K562 (cell line): ENCODE data around the gene STARD13. TPM values are rescaled to one million over a fixed set of nuclear protein-coding genes. Genes with fewer than 3 reads are reported as not detected.

Source experiments
- ATAC-seq: fragments of 200-7000 bp; cut with Tn5 transposase; 3 replicates; pipeline ENCODE4 v1.9.1; 2020; ENCODE audit warnings: moderate library complexity
- BruUV-seq: library from RNA; stranded (reverse); fragments of 400-500 nt; replicated peaks from 2 replicates; lab custom pipeline; 2021; lab: Mats Ljungman, UMichigan
- CTCF ChIA-PET: fragments of 300-600 bp; formaldehyde crosslinking; extraction: SDS; loops from one replicate; lab custom pipeline; 2021; ENCODE audit warnings: low intra/inter-chr PET ratio; lab: Yijun Ruan, JAX
- POLR2A ChIA-PET: fragments of 300-600, 350-650 bp; sonication (Branson Sonifier 250); formaldehyde crosslinking; extraction: SDS; loops from one replicate; lab custom pipeline; 2021; ENCODE audit warnings: antibody characterized with exemption, inconsistent platforms; lab: Yijun Ruan, JAX
- DNase-seq, 4 experiments: peaks; one replicate each; pipeline versions ENCODE4 v3.0.0 to v3.0.0-alpha.2; 2011 to 2018; ENCODE audit warnings: low spot score in 3 of 4, mixed read lengths in 3 of 4; ENCODE audit errors: extremely low read depth in 1 of 4
- FAIRE-seq: peaks from 2 replicates; lab custom pipeline; 2011; peaks lifted over from hg19 to GRCh38; lab: Jason Lieb, UNC
- H2AFZ ChIP-seq: 2 replicates; pipeline ENCODE4 v1.6.0; 2011; ENCODE audit warnings: low read depth, low read length, control low read depth, inconsistent platforms
- H3K27ac ChIP-seq: fragments of 200-600 bp; 3 replicates; pipeline ENCODE4 v1.8.0; 2011; ENCODE audit warnings: low read depth, mild to moderate bottlenecking, control low read depth, inconsistent platforms, low read length, moderate library complexity, mixed read lengths; ENCODE audit errors: extremely low read depth
- H3K27me3 ChIP-seq, 2 experiments: fragments of 300-600 bp in 1 of 2; 2 replicates in 1 of 2; 3 replicates in 1 of 2; pipeline versions ENCODE4 v1.6.0 to v1.8.0; 2011; ENCODE audit warnings: inconsistent platforms in 2 of 2, low read length in 2 of 2, mild to moderate bottlenecking in 1 of 2, mixed read lengths in 1 of 2, moderate library complexity in 1 of 2; ENCODE audit not compliant: control insufficient read depth in 2 of 2, insufficient read depth in 2 of 2
- H3K36me3 ChIP-seq: fragments of 300-600 bp; 3 replicates; pipeline ENCODE4 v1.8.0; 2011; ENCODE audit warnings: mild to moderate bottlenecking, low read length, inconsistent platforms; ENCODE audit not compliant: control insufficient read depth, insufficient read depth
- H3K4me1 ChIP-seq, 2 experiments: fragments of 200-600 bp in 1 of 2; replicated peaks in 1 of 2; 2 replicates in 1 of 2; 3 replicates in 1 of 2; pipeline versions ENCODE4 v1.5.1 to v1.8.0; 2011; ENCODE audit warnings: inconsistent platforms in 2 of 2, low read length in 2 of 2, mild to moderate bottlenecking in 1 of 2, mixed read lengths in 1 of 2, moderate library complexity in 1 of 2; ENCODE audit not compliant: control insufficient read depth in 2 of 2, insufficient read depth in 2 of 2
- H3K4me2 ChIP-seq: 2 replicates; pipeline ENCODE4 v1.6.1; 2011; ENCODE audit warnings: low read length, control low read depth, inconsistent platforms, mixed read lengths; ENCODE audit not compliant: insufficient read depth
- H3K4me3 ChIP-seq: fragments of 200-600 bp; sonication (generic), shearing (Covaris generic); 2 replicates; pipeline ENCODE4 v1.5.1; 2016; ENCODE audit warnings: control low read depth, inconsistent platforms
- H3K79me2 ChIP-seq: fragments of 200-600 bp; 3 replicates; pipeline ENCODE4 v1.8.0; 2011; ENCODE audit warnings: low read length, inconsistent platforms; ENCODE audit not compliant: control insufficient read depth, insufficient read depth
- H3K9ac ChIP-seq, 2 experiments: 2 replicates each; pipeline versions ENCODE4 v1.6.0 to v1.6.1; 2011; ENCODE audit warnings: low read depth in 2 of 2, low read length in 2 of 2, control low read depth in 1 of 2, inconsistent platforms in 1 of 2, mild to moderate bottlenecking in 1 of 2, mixed read lengths in 1 of 2; ENCODE audit not compliant: insufficient read depth in 1 of 2
- H3K9me1 ChIP-seq: one replicate; pipeline ENCODE4 v1.6.0; 2011; ENCODE audit warnings: inconsistent platforms, mild to moderate bottlenecking, low read length, moderate library complexity; ENCODE audit not compliant: control insufficient read depth, insufficient read depth
- H3K9me3 ChIP-seq: replicated peaks from 2 replicates; pipeline ENCODE4 v1.5.1; 2011; ENCODE audit warnings: low read depth, low read length, inconsistent platforms; ENCODE audit not compliant: control insufficient read depth, insufficient read depth
- H4K20me1 ChIP-seq: replicated peaks from 2 replicates; pipeline ENCODE4 v1.6.1; 2011; ENCODE audit warnings: low read length, inconsistent platforms, mixed read lengths; ENCODE audit not compliant: control insufficient read depth, insufficient read depth
- CREM ChIP-seq: IDR thresholded peaks from 2 replicates; pipeline ENCODE4 v1.6.1; 2014; ENCODE audit warnings: antibody characterized with exemption, low read depth
- DDX20 ChIP-seq: fragments of 450-650 bp; IDR thresholded peaks from 2 replicates; pipeline ENCODE4 v1.6.1; 2016; ENCODE audit warnings: missing genetic modification characterization, low read depth, mild to moderate bottlenecking, missing compliant biosample characterization, moderate library complexity
- ETV6 ChIP-seq, 3 experiments: fragments of 150-350 bp in 1 of 3; sonication (generic) in 1 of 3; formaldehyde crosslinking in 1 of 3; IDR thresholded peaks; 2 replicates each; pipeline versions ENCODE4 v1.6.1 to v1.8.0; 2014 to 2022; ENCODE audit warnings: borderline replicate concordance in 2 of 3, low read depth in 2 of 3, antibody characterized with exemption in 1 of 3, low read length in 1 of 3, mild to moderate bottlenecking in 1 of 3, missing genetic modification reagents in 1 of 3
- FOXK1 ChIP-seq: sonication (generic); formaldehyde crosslinking; IDR thresholded peaks from 2 replicates; pipeline ENCODE4 v1.8.0; 2022; ENCODE audit warnings: missing genetic modification reagents, mild to moderate bottlenecking, borderline replicate concordance
- FUS ChIP-seq: fragments of 200-400 bp; formaldehyde crosslinking; optimal IDR thresholded peaks from 2 replicates; pipeline ENCODE3; 2017; ENCODE audit warnings: low read depth, low read length
- KDM5B ChIP-seq: fragments of 200-600 bp; sonication (generic); IDR thresholded peaks from 2 replicates; pipeline ENCODE4 v1.6.1; 2012; ENCODE audit warnings: low read depth, mild to moderate bottlenecking, moderate library complexity, low read length, control low read depth, inconsistent platforms; ENCODE audit not compliant: insufficient replicate concordance
- MBD1 ChIP-seq: fragments of 250-450 bp; sonication (Bioruptor Pico); IDR thresholded peaks from 2 replicates; pipeline ENCODE4 v1.8.0; 2022; ENCODE audit warnings: inconsistent platforms
- MCM5 ChIP-seq: fragments of 450-650 bp; IDR thresholded peaks from 2 replicates; pipeline ENCODE4 v1.6.1; 2016; ENCODE audit warnings: low read depth
- ZHX1 ChIP-seq: fragments of 150-350 bp; conservative IDR thresholded peaks from 2 replicates; pipeline ENCODE4 v1.6.1; 2014; ENCODE audit warnings: low read length
- ZNF224 ChIP-seq: sonication (generic); formaldehyde crosslinking; IDR thresholded peaks from 2 replicates; pipeline ENCODE4 v1.8.0; 2022; ENCODE audit warnings: mild to moderate bottlenecking, missing genetic modification reagents
- ZNF398 ChIP-seq: fragments of 250-450 bp; sonication (Bioruptor Pico); IDR thresholded peaks from 2 replicates; pipeline ENCODE4 v1.8.0; 2021; ENCODE audit warnings: moderate library complexity, mild to moderate bottlenecking, inconsistent platforms
- ZNF76 ChIP-seq: fragments of 250-450 bp; sonication (Bioruptor Pico); IDR thresholded peaks from 2 replicates; pipeline ENCODE4 v1.4.0; 2020; ENCODE audit warnings: mild to moderate bottlenecking, moderate library complexity, borderline replicate concordance
- WGBS: fragments of 100-300 bp; shearing (Covaris generic); methylation state at CpG from one replicate; pipeline ENCODE4 v1.1.6; 2016; ENCODE audit warnings: low coverage, mixed read lengths; ENCODE audit not compliant: insufficient coverage; ENCODE audit errors: missing lambda C conversion rate; 5-methylcytosine and 5-hydroxymethylcytosine counted together
- in situ Hi-C: fragments of 300-500 bp; cut with MboI; formaldehyde crosslinking; loops from 4 replicates; pipeline ENCODE4 v1.15.0; 2018; ENCODE audit warnings: inconsistent platforms, mixed read lengths
- intact Hi-C: fragments of 100-400 bp; cut with micrococcal nuclease; formaldehyde crosslinking; loops from 2 replicates; pipeline ENCODE4 v1.14.2; 2022
- polyA plus RNA-seq, 8 experiments: library from polyadenylated mRNA; depleted of rRNA in 4 of 8; stranded (reverse) in 5 of 8; unstranded in 3 of 8; fragments of >200 nt; fragmentation: Nextera tagmentation in 2 of 8; fragmentation: Illumina TruSeq in 1 of 8; extraction: Ambion mirVana in 2 of 8; extraction: Trizol in 1 of 8; gene quantifications; 2 replicates each; pipeline versions ENCODE4 v1.2.1 to v1.2.3, GENCODE V29; 2011 to 2014; ENCODE audit warnings: inconsistent platforms in 1 of 8, missing spikeins in 1 of 8
- total RNA-seq, 7 experiments: library from RNA; depleted of rRNA in 6 of 7; stranded (reverse); fragments of >200 nt in 6 of 7; fragmentation: Illumina TruSeq in 2 of 7; extraction: Trizol in 2 of 7; gene quantifications; 2 replicates each; pipeline versions ENCODE4 v1.2.1 to v1.2.3, GENCODE V29; 2011 to 2021; ENCODE audit warnings: low replicate concordance in 1 of 7

The STARD13 gene
- total and polyA plus RNA-seq, 9 of the 15 experiments (the other 6 are each of a cell fraction or from before 2014, with no cell fraction given), result 0.11 TPM; not detected in 8

- TF ChIP-seq ZNF224 (CRISPR knock-in tag) (no peak), MCM5 (no peak), FUS (no peak), CREM (no peak), ZNF398 (CRISPR knock-in tag) (no peak), KDM5B (no peak), ETV6 (IDR thresholded peaks at IDR 0.05; ENCODE audit: borderline replicate concordance in 1 of 2, low read depth in 2 of 2, low read length in 1 of 2) (no peak), ETV6 (CRISPR knock-in tag; IDR thresholded peaks at IDR 0.05; ENCODE audit: borderline replicate concordance) (no peak)
- TF ChIP-seq, all 486 proteins: peak for 0
Measured at GRCh38 chr13:33210090-33210489, 75.5 kb downstream of the STARD13 start (continued).

- CTCF ChIA-PET, result no interaction called here
- no peak for FAIRE-seq
- POLR2A ChIA-PET, result no interaction called here
- TF ChIP-seq ZHX1, result no peak
- TF ChIP-seq FOXK1 (CRISPR knock-in tag), result no peak
- TF ChIP-seq DDX20 (tag), result no peak
- no peak for TF ChIP-seq ZNF76
- TF ChIP-seq MBD1 (CRISPR knock-in tag), result no peak
Measured at GRCh38 chr13:33208290-33209220, 77.0 kb downstream of the STARD13 start.

More at GRCh38 chr13:33208290-33209220, 77.0 kb downstream of the STARD13 start:
- Histone ChIP-seq H3K9me1 (no peaks in the 10 kb centered on the region), H3K4me2 (no peak overlapping the region), H3K4me3 (no peak overlapping the region), H4K20me1 (no peaks in the 10 kb centered on the region), H2AFZ (no peak overlapping the region), H3K36me3 (no peaks in the 10 kb centered on the region), H3K4me1 (no peaks in the 10 kb centered on the region), H3K27me3 (no peaks in the 10 kb centered on the region), H3K9me3 (no peaks in the 10 kb centered on the region), H3K79me2 (no peaks in the 10 kb centered on the region), H3K9ac (no peak overlapping the region), H3K27ac (no peak overlapping the region)
- ATAC-seq (no peak), DNase-seq (no peak)
- intact Hi-C loops, result no loop called here
- in situ Hi-C loops, result no loop called here
- WGBS, result 0% methylated on average over 6 of the region's 6 CpGs
- no TSS peak for BruUV-seq
